ENCODE data around the gene XKR8. TPM values are rescaled to one million over a fixed set of nuclear protein-coding genes. Genes with fewer than 3 reads are reported as not detected.
A peak's percentile ranks its signal among the peaks of the same experiment; 100 is the strongest.

XKR8 gene
- total RNA-seq, 2 experiments from 2014 or later, result 3.4 to 3.6 TPM

DNA sequence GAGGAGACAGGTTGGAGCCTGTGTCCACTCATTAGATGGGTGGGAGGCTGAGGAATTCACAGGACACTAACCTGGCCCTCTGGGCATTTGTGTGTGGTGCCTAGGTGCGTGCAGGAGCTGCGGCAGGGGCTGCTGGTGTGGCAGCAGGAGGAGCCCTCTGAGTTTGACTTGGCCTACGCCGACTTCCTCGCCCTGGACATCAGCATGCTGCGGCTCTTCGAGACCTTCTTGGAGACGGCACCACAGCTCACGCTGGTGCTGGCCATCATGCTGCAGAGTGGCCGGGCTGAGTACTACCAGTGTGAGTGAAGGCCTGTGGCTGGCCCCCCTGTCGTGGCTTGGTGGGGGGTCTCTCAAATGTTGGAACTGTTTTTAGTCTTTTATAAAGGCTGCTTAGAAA lies 3.6 kb downstream of the XKR8 start:
- ChIA-PET CTCF (interaction anchor here (0.9 kb wide), 1 partner anchor 24 kb away, joined by 3 read pairs; no protein-coding TSS in a partner anchor), POLR2A (interaction anchor here (1.1 kb wide), 1 partner anchor 12 kb away, joined by 3 read pairs; no protein-coding TSS in a partner anchor)
- no peak for ATAC-seq
- no peak for DNase-seq
- TF ChIP-seq, protein P1, sequence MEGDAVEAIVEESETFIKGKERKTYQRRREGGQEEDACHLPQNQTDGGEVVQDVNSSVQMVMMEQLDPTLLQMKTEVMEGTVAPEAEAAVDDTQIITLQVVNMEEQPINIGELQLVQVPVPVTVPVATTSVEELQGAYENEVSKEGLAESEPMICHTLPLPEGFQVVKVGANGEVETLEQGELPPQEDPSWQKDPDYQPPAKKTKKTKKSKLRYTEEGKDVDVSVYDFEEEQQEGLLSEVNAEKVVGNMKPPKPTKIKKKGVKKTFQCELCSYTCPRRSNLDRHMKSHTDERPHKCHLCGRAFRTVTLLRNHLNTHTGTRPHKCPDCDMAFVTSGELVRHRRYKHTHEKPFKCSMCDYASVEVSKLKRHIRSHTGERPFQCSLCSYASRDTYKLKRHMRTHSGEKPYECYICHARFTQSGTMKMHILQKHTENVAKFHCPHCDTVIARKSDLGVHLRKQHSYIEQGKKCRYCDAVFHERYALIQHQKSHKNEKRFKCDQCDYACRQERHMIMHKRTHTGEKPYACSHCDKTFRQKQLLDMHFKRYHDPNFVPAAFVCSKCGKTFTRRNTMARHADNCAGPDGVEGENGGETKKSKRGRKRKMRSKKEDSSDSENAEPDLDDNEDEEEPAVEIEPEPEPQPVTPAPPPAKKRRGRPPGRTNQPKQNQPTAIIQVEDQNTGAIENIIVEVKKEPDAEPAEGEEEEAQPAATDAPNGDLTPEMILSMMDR (IDR thresholded peaks at IDR 0.05), result no peak
- no peaks in the 10 kb centered on the region for H3K9me3 Mint-ChIP-seq
- peaks cover 21% of the 10 kb centered on the region for H3K4me1 Mint-ChIP-seq (ENCODE audit: low read depth)
- H3K27me3 Mint-ChIP-seq, result no peaks in the 10 kb centered on the region
- intact Hi-C loops (cut with micrococcal nuclease), result no loop called here
- H3K27ac Mint-ChIP-seq, result peak overlapping the region; percentile 52
- peaks cover 2% of the 10 kb centered on the region for H3K36me3 Mint-ChIP-seq (ENCODE audit: low read depth)
- H3K4me3 Mint-ChIP-seq, result no peak overlapping the region

DNA sequence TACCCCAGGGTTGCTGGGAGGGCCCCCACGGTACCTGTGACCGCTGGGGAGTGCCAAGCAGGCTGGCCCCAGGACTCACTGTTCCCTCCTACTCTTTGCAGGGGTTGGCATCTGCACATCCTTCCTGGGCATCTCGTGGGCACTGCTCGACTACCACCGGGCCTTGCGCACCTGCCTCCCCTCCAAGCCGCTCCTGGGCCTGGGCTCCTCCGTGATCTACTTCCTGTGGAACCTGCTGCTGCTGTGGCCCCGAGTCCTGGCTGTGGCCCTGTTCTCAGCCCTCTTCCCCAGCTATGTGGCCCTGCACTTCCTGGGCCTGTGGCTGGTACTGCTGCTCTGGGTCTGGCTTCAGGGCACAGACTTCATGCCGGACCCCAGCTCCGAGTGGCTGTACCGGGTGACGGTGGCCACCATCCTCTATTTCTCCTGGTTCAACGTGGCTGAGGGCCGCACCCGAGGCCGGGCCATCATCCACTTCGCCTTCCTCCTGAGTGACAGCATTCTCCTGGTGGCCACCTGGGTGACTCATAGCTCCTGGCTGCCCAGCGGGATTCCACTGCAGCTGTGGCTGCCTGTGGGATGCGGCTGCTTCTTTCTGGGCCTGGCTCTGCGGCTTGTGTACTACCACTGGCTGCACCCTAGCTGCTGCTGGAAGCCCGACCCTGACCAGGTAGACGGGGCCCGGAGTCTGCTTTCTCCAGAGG lies 6.8 kb downstream of the XKR8 start:
- intact Hi-C loops (cut with micrococcal nuclease), result no loop called here
- H3K27ac Mint-ChIP-seq, result no peak overlapping the region
- peaks cover 21% of the 10 kb centered on the region for H3K4me1 Mint-ChIP-seq (ENCODE audit: low read depth)
- peaks cover 2% of the 10 kb centered on the region for H3K36me3 Mint-ChIP-seq (ENCODE audit: low read depth)
- ATAC-seq, result no peak
- no peak for DNase-seq
- ChIA-PET POLR2A (no interaction called here), CTCF (interaction anchor here (0.8 to 1.1 kb wide), 2 partner anchors 26 to 27 kb away, joined by 3 read pairs; no protein-coding TSS in a partner anchor)
- H3K27me3 Mint-ChIP-seq, result no peaks in the 10 kb centered on the region
- TF ChIP-seq, protein P1 (IDR thresholded peaks at IDR 0.05), result no peak
- no peaks in the 10 kb centered on the region for H3K9me3 Mint-ChIP-seq
- H3K4me3 Mint-ChIP-seq, result no peak overlapping the region

DNA sequence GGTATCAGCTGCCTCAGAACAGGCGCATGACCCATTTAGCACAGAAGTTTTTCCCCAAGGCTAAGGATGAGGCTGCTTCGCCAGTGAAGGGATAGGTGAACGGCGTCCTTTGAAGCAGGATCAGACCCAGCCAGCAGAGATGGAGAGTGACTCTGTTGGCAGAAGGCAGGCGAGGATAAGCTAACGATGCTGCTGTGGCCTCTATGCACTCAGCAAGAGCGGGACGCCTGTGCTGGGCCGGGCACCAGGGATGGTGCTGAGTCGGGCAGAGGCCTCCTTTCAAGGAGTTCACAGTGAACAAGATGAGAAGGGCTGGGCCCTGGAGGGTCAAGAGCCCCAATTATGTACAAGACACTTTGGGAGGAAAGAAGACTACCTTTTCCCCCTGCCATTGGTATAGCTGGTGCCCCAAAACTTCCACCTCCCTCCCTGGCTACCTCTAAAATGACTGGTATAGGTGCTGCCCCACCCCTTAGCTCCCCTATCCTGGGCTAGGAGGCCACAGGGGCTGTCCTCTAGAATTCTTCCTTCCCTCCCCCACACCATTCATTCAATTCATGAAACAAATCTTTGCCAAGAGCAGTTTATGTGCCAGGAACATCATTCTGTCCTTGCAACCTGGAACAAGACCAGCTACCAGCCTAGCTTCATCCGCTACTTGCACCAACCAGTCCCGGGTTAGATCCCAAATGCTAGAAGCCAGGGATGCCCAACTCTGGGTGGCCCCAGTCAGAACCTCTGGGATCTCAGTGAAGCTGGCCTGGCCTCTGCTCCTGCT lies 7.5 kb downstream of the XKR8 start:
- peaks cover 5% of the 10 kb centered on the region for H3K36me3 Mint-ChIP-seq (ENCODE audit: low read depth)
- H3K4me3 Mint-ChIP-seq, result no peak overlapping the region
- CTCF ChIA-PET, result interaction anchor here (1.1 kb wide), 1 partner anchor 27 kb away, joined by 3 read pairs; no protein-coding TSS in a partner anchor
- DNase-seq (no peak), ATAC-seq (no peak)
- H3K27me3 Mint-ChIP-seq, result no peaks in the 10 kb centered on the region
- H3K9me3 Mint-ChIP-seq, result no peaks in the 10 kb centered on the region
- peaks cover 16% of the 10 kb centered on the region for H3K4me1 Mint-ChIP-seq (ENCODE audit: low read depth)
- TF ChIP-seq, protein P1 (IDR thresholded peaks at IDR 0.05), result no peak
- intact Hi-C loops (cut with micrococcal nuclease), result no loop called here
- H3K27ac Mint-ChIP-seq, result peak overlapping the region; percentile 61
- POLR2A ChIA-PET, result interaction anchor here (1.0 kb wide), 1 partner anchor 8 kb away, joined by 4 read pairs; the partner anchor contains the start of gene XKR8

DNA sequence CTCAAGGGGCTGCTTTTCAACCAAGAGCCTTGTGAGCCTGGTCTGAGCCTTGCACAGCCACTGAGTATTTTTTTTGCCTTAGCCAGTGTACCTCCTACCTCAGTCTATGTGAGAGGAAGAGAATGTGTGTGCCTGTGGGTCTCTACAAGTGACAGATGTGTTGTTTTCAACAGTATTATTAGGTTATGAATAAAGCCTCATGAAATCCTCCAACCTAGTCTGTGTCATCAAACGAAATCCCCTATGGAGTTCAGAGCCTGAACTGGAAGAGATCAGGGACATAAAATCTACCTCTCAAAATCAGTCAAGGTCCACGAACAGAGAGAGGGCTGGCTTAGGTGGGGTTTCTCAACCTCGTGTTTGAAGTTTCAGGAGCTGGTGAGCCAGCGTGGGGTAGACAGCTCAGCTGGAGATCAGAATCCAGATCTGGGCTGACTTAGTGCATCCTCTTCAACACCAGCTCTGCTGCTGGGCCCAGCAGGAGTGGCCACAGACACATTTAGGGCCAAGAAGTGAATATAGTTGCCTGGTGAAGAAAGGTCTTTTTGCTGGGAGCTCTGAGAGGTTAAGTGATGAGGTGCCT lies 8.2 kb downstream of the XKR8 start:
- ATAC-seq (no peak), DNase-seq (no peak)
- CTCF ChIA-PET, result no interaction called here
- Mint-ChIP-seq H3K36me3 (ENCODE audit: low read depth) (peaks cover 5% of the 10 kb centered on the region), H3K4me3 (no peak overlapping the region), H3K27ac (peak overlapping the region; percentile 61), H3K27me3 (no peaks in the 10 kb centered on the region), H3K4me1 (ENCODE audit: low read depth) (peaks cover 16% of the 10 kb centered on the region), H3K9me3 (no peaks in the 10 kb centered on the region)
- POLR2A ChIA-PET, result interaction anchor here (1.0 kb wide), 1 partner anchor 9 kb away, joined by 4 read pairs; the partner anchor contains the start of gene XKR8
- intact Hi-C loops (cut with micrococcal nuclease), result no loop called here
- TF ChIP-seq, protein P1 (IDR thresholded peaks at IDR 0.05), result no peak

All from activated CD8-positive, alpha-beta T cell treated with anti-CD3 and anti-CD28 coated beads for 36 hours (primary cell).